ENCODE measurements around the gene RAB36. TPM values are rescaled to one million over a fixed set of nuclear protein-coding genes. Genes with fewer than 3 reads are reported as not detected.

The RAB36 gene
- total RNA-seq, 1 donor from 2014 or later, result 3.5 TPM

DNA sequence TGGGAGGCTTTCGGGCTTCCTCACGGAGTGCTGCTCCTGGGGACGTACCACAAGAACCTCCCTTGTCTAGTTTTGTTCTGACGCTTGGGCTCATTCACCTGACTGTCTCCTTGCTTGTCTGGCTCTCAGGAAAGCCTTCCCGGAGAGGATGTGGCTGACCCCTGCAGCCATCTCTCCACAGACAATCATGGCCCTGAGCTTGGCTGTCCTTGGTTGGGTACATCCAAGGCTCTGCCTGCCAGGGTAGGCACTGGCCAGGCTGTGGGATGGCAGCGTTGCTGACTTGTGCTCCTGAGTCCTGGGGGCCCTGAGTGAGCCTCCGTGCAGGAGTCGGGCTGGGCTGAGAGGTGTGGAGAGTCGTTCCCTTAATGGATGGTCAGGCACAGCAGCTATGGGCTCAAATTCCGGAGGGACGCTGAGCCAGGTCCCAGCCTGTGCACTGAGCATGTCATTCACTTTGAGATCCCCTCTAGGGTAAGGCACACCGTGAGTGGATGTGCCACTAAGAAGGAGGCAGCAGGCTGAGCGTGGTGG, 67.8 kb downstream of the RAB36 start:
- H3K4me3 ChIP-seq (ENCODE audit: low read depth, low read length), result no peak overlapping the region
- no peak for DNase-seq (ENCODE audit: low read depth)
- TF ChIP-seq CTCF (conservative IDR thresholded peaks at IDR 0.05; ENCODE audit: low read depth, low read length), result no peak

DNA sequence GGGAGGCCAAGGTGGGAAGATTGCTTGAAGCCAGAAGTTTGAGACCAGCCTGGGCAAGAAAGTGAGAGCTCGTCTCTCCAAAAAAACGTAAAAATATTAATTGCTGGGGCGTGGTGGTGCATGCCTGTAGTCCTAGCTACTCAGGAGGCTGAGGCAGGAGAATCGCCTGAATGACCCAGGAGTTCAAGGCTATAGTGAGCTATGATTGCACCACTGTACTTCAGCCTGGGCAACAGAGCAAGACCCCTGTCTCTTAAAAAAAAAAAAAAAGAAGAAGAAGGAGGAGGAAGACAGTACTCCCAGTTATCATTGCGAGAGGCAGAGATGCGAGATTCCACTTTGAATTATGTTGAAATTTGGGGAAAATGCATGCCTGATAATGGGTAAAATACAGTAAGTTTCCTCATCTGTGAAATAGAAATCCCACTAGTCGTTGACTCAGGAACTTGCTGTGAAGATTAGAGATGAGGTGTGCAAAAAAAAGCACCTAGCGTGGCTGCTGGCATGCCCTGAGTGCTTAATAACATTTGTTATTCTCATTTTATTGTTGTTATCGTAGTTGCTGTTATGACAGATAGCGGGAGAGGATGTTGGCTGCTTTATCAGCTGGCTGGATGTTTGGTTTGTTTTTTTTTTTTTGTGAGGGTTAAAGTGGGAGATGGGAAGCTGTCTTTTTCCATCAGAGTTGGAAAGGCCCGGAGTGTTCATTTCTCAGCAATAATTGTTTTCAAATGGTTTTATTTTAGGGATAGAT, 68.5 kb downstream of the RAB36 start:
- TF ChIP-seq CTCF (conservative IDR thresholded peaks at IDR 0.05; ENCODE audit: low read depth, low read length), result no peak
- no peak overlapping the region for H3K4me3 ChIP-seq (ENCODE audit: low read depth, low read length)

More for the DNA sequence above, 68.5 kb downstream of the RAB36 start:
- DNase-seq (ENCODE audit: low read depth), result no peak

Other genes with a start within 250 kb of the RAB36 start
- gene GNAZ, start 75.0 kb upstream of the RAB36 start, total RNA-seq, result 5.6 and 10.3 TPM in 2 replicates
- gene RSPH14, start 3.5 kb upstream of the RAB36 start, total RNA-seq, result 0.17 and 0.72 TPM in 2 replicates
- 46.9 and 69.0 TPM in 2 replicates for gene BCR, start 35.0 kb downstream of the RAB36 start, total RNA-seq

All from epithelial cell of proximal tubule (primary cell).